ENCODE data around the gene NANP.
"Not testable (repeated sequence)": the region's sequence is repeated elsewhere in the genome, so short reads cannot be mapped to it uniquely, and the experiment has no call there.

DNA sequence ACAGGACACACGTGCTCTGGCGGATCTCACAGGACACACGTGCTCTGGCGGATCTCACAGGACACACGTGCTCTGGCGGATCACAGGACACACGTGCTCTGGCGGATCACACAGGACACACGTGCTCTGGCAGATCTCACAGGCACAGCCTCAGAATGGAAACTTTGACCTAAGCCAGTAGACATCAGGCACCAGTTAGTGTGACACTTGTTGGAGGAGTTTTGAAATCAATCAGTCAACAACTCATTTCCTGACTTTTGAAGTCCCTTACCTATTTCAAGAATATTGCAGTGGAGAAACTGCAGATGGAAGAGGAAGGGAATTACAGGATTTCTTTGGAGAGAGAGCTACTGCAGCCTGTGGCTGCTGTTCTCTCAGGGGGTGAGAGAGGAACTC, 20.9 kb downstream of the NANP start:
- not testable (repeated sequence) for TF ChIP-seq CTCF (conservative IDR thresholded peaks at IDR 0.05 in 1 of 2, IDR thresholded peaks at IDR 0.05 in 1 of 2; ENCODE audit: low read depth in 1 of 2, low read length in 2 of 2); EZH2 (IDR thresholded peaks at IDR 0.05; ENCODE audit: low read length, missing control alignments)
